ENCODE data around the gene SRC.

DNA sequence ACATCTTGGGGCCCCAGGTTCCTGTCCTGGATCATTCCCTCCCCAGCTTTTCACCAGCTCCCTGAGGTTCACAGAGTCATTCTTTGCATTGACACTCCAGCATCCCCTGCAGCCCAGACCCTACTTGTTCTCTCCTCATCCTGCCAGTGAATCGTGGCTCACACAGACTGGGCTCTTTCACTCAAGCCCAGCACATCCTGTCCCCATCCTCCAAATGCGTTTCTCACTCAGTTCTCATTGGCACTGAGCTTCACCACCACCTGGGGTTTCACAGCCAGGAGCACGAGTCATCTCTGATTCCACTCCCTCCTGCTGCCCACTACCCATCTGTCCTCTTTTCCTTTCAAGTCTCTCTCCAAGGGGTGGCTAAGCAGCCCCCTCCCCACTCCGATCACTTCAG lies 89.7 kb downstream of the SRC start:
- TF ChIP-seq GATA3 (IDR thresholded peaks at IDR 0.05; ENCODE audit: low read depth, low read length) (no peak), GATA2 (IDR thresholded peaks at IDR 0.05; ENCODE audit: low read depth, low read length) (no peak)

Measured in SH-SY5Y (cell line).